NB4 (cell line): ENCODE measurements around the gene NXN.

Experiments used
- MYC ChIP-seq: IDR thresholded peaks from 2 replicates; pipeline ENCODE4 v1.6.1; 2011; ENCODE audit warnings: low read depth, low read length
- POLR2A ChIP-seq: IDR thresholded peaks from 2 replicates; pipeline ENCODE4 v1.6.1; 2011; ENCODE audit warnings: mild to moderate bottlenecking; ENCODE audit not compliant: insufficient read length; ENCODE audit errors: extremely low read depth
- TF ChIP-seq, protein P1 (sequence below): IDR thresholded peaks from one replicate; pipeline ENCODE4 v1.5.1; 2012; ENCODE audit warnings: low read depth, low read length

DNA sequence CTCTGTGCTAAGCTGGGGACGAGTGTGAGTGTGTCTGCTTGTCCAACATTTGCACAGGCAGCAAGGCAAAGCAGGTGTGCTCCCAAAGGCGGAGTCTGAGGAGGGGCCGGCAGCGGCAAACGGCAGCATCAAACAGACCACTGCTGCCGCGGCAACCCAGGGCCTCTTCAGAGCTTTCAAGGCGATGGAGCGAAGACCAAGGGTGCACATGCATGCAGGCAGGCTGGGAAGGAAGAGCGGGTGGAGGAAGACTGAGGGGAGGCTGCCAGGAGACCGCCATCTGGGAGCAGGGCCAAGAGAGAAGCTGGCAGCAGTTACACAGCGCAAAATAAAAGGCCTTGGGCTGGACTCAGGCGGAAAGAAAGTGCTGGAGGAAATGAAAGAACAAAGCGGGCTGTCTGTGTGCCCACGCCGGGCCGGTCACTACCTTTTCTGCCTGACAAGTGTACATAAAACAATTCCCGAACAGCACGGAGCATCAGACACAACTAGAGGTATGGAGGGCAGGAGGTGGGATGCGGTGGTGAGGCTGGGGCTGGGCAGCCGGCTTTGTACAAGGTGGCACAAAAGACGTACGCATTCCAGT lies 25.9 kb upstream of the NXN start:
- TF ChIP-seq, protein P1, sequence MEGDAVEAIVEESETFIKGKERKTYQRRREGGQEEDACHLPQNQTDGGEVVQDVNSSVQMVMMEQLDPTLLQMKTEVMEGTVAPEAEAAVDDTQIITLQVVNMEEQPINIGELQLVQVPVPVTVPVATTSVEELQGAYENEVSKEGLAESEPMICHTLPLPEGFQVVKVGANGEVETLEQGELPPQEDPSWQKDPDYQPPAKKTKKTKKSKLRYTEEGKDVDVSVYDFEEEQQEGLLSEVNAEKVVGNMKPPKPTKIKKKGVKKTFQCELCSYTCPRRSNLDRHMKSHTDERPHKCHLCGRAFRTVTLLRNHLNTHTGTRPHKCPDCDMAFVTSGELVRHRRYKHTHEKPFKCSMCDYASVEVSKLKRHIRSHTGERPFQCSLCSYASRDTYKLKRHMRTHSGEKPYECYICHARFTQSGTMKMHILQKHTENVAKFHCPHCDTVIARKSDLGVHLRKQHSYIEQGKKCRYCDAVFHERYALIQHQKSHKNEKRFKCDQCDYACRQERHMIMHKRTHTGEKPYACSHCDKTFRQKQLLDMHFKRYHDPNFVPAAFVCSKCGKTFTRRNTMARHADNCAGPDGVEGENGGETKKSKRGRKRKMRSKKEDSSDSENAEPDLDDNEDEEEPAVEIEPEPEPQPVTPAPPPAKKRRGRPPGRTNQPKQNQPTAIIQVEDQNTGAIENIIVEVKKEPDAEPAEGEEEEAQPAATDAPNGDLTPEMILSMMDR, result no peak
- no peak for TF ChIP-seq POLR2A
- no peak for TF ChIP-seq MYC
